HG03460 (cell line): ENCODE data around the gene GSDMA.

Experiments
- ATAC-seq: cut with Tn5 transposase; IDR thresholded peaks from one replicate; pipeline ENCODE4 v1.9.1; 2021; ENCODE audit not compliant: unreplicated experiment

Gene GSDMA, protein sequence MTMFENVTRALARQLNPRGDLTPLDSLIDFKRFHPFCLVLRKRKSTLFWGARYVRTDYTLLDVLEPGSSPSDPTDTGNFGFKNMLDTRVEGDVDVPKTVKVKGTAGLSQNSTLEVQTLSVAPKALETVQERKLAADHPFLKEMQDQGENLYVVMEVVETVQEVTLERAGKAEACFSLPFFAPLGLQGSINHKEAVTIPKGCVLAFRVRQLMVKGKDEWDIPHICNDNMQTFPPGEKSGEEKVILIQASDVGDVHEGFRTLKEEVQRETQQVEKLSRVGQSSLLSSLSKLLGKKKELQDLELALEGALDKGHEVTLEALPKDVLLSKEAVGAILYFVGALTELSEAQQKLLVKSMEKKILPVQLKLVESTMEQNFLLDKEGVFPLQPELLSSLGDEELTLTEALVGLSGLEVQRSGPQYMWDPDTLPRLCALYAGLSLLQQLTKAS

DNA sequence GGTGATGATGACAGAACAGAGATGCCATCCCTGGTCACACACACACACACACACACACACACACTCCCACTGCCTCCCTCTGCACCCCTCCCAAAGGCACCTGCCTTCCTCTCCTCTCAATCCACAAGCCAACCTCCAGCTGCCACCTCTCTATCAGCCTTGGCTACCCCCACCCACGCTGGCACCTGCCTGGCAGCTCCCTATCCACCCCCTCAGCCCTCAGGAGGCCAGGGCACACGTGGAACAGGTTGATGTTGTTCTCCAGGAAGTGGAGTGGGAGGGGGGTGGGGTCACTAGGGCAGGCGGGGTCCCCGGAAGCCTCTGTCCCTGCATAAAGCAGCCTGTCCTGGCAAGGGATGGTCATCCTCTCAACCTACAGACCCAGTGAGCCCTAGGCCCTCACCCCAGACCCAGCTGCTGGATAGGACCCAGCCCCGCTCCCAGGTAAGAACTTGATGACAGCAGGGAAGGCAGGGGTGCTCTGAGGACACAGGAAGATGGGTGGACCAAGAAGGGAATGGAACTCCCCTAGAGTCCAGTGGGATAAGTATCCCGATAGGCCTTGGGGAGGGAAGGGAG is at the start of gene GSDMA:
TSS of gene GSDMA (plus strand) at position 363 of the 579 bp plus-strand sequence. CDS start 2,684 bp downstream, outside the sequence.
- no peak for ATAC-seq

DNA sequence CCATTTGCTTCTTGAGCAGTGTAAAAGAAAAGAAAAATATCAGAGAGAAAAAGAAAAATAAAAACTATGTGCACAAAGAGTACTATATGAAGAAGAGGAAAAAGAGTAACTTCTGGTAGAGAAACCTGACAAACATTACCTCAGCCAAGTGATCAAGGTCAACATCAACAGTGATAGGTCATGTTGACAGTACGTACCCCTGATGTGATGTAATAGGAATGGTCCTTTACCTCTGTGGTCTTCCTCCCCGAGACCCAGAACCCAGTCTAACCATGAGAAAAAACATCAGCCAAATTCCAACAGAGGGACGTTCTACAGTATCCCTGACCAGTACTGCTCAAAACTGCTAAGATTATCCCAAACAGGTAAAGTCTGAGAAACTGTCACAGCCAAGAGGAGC is 48.8 kb upstream of the GSDMA start:
- ATAC-seq, result no peak

DNA sequence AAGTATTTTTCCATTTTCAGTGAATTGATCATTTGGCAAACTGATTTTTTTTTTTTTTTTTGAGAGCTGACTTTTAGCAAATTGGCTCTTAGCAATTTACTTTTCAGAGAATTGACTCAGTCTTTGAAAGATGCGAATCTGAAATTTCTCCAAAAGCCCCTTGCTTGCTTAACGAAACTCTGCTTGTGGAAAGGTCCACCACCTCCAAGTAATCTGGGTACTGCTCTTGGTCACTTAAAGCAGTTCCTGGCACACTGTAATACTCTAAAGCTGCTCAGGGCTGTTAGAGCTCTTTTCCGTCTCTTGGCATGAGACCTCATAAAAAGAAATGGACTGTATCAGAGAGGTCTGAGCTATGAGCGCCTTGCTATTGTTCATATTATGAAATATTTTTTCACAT is 47.2 kb upstream of the GSDMA start:
- no peak for ATAC-seq

DNA sequence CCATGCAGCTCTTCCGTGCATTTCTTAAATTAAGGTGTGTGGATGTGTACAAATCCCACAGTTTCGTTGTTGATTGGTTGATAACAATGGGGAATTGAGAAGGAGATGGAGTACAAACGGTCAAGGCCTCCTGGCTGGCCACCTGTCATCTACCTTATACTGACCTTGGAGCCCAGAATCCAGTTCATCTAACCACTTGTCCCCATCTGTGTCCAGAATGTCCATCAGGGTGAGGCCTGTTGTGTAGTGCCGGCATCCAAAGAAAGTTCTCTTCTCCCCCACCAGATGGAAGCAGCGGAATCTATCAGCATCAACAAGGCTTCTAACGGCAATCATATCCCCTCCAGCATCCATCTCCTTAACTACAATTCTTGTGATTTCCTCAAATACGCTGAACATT is 45.9 kb upstream of the GSDMA start:
- no peak for ATAC-seq

DNA sequence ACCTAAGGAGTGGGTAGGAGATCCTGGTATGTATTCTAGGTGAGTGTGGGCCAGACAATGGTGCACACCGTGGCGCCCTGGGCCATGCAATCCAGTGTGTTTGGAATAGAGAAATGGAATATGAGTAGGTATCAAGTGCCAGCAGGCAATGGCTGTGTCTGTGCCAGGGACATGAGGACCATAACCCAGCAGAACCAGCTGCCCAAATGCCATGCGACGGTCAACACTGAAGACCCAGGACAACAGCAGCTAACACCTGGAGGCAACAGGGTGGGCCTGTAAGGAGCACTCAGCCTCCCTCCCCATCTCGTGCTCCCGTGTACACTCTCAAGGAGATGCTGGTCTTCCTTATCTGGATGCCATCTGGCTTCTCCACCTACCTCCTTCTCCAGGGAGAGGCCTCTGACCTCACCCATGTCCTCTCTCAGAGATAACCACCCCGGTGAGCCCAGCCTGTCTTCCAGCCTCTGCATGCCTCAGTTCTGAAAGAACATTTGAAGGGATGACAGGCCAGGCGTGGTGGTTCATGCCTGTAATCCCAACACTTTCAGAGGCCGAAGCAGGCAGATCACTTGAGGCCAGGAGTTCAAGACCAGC is 43.6 kb upstream of the GSDMA start:
- ATAC-seq, result no peak

DNA sequence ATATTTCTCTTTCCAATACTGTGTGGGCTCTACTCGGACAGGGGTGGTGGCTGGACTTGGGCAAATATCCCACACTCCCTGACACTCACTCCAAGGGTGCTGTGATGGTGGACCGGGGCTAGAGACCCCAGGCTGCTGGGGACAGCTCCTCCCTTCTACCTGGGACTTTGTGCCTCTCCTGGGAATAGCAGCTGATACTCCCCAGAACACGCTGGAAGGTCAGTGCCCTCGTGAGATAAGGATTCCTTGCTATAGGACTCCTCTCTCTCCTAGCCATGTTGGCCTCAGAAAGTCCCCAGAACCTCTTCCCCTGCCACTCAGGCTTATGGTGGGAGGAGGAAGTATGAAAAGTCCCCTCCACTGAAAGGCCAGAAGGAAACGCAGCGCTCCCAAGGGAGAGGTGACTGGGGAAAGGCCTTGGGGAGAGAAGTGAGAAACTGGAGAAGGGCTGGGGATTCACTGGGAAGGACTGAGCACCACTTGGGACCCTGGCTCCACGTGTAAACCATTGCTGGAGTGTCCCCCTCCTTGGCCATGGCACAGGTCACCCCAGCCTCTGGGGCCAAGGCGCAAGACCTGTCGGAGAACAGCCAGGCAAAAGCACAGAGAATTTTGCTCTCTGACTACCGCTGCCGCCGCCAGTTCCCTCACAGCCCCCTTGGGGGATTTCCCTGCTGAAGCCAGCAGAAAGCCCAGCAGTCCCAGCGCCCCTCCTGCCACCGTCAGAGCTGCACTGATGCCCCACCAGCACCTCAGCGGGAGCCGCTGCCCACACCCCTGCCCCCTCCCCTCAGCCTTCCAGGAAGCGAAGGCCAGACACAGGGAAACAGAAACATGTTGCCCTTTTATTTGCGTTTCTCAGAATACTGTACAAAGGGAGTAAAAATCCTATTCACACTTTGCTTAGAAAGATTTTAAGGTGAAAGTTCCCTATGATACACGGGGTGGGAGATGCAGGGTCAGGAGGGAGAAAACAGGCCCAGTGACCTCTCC is 42.3 kb upstream of the GSDMA start:
- ATAC-seq, result no peak

DNA sequence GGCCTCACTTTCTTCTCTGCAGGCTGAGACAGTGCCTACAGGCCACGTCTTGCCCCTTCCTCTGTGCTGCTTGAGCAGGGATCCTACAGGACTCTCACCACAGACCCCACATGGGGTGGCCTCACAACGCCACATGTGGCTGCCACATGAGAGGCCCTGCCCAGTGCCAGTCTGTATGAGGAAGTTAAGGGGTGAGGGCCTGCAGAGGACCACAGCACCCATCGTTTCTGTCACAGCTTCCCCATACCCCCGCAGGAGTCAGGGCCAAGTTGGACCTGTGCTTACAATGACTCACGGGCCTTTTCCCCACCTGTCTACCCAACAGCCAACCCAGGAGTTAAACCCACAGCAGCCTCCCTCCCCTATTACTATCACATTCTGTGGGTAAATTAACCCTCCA is 41.5 kb upstream of the GSDMA start:
- no peak for ATAC-seq

DNA sequence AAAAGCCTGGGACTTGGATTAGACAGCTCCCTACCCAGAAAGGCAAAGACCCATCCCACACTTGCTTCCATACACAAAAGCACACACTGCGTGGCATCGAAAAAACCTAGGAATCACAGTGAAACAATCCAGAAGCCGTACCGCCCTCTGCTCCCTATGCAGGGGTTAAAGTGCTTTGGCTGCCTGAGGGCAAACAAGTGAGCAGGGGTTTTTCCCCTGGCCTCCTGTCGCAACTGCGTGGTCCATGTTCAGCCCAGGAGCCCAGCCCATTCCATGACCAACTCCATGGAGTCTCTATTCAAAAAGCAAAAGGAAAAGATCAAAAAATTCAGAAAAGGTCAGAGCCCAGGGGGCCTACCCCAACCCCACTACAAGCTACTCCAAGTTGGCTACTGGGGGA is 40.8 kb upstream of the GSDMA start:
- no peak for ATAC-seq

DNA sequence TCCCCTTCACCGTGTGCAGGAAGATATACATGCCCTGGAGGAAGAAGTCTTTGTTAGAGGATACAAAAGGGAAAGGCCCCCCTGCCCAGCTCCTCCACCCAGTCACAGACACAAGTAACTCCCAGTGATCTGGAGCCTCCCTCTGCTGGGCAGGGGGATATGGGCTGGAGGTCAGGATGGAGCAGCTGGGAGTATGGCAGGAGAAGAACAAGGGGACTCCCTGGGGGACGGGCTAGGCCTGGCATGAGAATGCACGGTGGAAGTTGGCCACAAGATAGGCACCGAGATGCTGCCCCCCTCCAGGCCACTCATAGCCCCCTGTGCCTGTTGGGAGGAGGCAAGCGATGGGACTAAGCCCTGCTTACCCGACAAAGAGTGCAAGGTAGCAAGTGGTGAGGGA is 39.6 kb upstream of the GSDMA start:
- ATAC-seq, result no peak

DNA sequence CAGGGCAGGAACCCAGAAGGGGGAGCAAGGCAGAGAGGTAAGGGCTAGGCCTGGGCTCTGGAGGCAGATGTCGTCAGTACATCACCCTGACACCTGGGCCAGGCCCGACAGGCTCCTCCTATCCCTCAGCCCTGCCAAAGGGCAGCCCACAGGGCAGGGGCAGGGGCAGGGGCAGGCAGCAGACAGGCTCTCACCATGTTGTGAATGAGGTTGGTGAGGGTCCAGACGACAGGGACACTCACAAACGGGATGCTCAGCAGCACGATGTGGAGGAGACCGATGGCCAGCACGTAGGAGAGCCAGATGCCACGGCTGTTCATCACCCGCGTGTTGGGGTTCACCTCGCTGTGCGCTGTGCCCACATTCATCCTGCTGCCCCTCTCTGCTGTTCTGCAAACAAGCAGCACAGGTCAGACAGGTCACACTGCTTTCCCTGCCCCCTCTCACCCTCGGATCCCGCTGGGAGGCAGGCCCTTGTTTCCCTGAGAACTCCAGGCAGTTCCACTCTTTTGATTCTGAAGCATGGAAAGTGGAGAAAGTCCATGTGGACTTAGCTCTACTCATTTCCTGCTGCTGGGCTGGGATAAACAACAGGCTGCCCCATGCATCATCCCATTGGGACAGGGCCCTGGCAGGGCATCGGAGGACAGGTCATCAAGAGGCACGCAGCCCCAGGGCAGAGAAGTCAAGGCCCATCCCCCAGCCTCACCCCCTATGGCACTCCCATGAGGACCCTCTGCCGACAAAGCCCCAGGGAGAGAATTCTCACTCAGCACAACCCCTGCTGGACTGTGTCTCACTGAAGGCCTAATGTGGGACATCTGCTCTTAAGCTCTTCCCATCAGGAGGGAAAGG is 38.7 kb upstream of the GSDMA start:
- no peak for ATAC-seq

DNA sequence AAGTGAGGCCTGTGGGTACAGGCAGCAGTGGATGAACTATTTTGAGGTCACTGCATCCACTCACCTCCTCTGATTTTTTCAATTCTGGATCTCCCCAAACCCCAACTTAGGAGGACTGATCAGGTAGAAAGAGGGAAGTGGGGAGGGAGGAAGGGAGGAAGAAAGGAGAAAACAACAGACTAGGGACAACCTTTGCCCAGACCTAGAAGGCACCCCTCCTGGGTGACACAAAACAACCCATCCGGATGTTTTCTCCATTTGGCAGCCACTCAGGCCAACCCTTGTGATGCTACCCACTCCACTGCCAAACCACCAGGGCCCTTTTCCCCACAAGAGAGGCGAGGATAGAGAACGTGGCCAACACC is 38.1 kb upstream of the GSDMA start:
- ATAC-seq, result no peak

DNA sequence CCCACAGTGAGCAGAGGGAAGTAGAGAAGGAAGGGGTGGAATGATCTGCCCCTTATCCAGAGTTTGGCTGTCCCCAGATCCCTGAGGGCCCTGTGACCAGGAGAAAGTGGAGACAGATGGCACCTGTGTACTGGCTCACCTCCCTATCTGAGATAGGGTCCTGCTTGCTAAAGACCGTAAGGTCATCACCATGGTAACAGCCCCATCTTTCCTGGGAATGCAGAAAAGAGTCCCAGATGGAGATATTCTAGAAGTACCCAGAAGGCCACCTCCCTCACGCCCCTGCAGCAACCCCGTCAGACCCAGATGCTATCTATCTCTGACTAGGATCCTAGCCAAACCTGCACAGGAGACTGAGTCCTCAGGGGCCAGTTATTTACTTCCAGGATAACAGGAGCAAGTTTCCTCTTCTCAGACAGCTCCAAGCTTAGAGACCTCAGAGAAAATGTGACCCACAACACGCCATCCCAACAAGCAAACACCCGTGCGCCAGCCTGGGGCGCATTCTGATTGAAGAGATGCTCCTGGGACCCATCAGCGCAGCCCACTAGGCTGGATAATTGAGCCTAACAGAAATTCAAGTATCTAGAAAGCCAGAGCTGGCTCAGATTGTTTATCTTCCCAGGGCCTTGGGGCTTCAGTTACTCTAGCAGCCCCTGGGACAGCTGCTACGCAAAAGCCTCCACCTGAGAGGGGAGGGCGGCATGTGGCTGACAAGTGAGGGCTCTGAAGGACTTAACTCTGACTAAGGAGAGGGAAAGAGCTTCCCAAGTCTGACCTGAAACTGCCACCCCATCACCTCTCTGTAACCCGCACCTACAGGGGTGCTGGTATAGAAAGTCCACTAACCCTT is 37.3 kb upstream of the GSDMA start:
- ATAC-seq, result no peak

DNA sequence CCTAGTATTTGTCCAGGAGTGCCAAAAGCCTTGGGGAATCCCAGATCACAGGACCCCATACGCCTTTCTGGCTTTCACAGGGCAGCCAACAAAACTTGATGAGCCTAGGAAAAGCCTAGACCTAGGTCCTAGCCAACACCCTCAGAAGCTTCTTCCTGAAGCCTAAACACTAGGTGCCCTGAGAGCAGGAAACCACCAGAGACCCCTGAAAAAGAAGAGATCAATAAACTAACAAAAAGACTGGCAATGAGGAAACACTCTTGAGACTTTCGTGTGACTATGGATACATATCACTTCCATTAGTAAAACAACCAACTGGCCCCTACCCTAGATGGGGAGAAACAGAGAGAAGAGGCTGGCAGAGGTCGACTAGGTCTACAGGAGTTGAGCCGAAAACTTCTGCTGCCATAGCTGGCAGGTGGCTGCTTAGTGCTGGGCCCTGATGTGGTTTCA is 36.6 kb upstream of the GSDMA start:
- ATAC-seq, result no peak

DNA sequence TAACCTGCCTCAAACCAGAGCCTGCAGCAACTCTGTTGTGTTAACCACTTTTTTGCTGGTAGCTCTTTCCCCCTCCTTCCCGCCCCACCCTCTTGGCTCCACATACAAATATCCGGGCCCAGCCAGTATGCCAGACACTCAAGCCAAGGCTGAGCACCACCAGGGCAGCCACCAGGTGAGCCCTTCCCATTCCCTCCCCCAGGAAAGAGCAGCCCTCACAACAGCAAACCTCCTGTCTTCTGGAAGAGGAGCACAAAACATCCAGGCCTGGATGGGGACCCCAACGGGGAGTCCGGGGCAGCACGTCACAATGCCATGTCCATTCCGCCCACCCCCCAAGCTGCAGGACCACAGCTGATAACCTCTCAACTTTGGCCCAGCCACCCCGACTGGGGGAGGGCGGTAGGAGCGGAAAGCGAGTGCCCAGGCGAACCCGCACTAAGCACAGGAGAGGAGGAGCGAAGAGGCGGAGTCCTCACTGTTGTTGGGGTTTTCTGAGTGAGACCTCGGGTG is 36.2 kb upstream of the GSDMA start:
- peak; percentile 28 for ATAC-seq

DNA sequence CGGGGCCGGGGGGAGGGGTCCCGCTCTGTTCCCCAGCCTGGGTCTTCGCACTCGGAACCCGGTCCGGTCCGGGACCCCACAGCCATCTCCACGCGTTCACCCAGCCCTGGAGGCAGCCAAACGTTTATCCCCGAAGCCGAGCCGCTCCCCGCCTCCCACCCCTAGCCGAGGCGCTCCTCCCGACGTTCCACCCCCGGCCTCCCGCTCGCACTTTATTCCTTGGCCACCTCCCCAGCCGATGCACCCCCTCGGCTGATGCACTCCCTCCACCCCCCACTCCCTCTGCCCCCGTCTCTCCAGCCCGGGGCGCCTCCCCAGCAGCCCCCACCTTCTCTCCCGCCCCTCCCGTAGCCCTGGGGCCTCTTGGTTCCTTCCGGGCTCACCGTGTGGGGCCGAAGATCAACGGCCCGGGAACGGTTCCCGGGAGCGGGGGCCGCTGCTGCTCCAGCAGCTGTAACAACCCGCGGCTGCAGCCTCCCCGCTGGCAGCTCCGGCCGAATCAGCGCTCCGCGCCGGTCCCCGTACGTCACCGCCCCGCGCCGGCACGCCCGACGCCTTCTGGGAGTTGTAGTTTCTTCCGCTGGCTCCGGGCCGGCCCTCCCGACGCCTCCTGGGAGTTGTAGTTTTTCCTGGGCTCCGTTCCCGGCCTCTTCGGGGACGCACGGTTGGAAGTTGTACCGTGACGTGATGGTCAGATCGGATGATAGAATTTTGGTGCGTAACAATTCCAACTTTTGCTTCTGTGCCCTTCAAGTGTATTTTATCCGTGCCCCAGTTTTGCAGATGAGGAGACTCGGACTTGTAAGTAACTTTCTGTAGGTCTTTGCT is 35.5 kb upstream of the GSDMA start, which contains the start of the genes LRRC3C and ORMDL3:
TSS of gene LRRC3C (plus strand) at position 632 of the 828 bp plus-strand sequence. CDS start 13,792 bp downstream, outside the sequence.
TSS of gene ORMDL3 (minus strand) at position 501 of the 828 bp plus-strand sequence. CDS start 3,398 bp downstream, outside the sequence.
- peak; percentile 71 for ATAC-seq

DNA sequence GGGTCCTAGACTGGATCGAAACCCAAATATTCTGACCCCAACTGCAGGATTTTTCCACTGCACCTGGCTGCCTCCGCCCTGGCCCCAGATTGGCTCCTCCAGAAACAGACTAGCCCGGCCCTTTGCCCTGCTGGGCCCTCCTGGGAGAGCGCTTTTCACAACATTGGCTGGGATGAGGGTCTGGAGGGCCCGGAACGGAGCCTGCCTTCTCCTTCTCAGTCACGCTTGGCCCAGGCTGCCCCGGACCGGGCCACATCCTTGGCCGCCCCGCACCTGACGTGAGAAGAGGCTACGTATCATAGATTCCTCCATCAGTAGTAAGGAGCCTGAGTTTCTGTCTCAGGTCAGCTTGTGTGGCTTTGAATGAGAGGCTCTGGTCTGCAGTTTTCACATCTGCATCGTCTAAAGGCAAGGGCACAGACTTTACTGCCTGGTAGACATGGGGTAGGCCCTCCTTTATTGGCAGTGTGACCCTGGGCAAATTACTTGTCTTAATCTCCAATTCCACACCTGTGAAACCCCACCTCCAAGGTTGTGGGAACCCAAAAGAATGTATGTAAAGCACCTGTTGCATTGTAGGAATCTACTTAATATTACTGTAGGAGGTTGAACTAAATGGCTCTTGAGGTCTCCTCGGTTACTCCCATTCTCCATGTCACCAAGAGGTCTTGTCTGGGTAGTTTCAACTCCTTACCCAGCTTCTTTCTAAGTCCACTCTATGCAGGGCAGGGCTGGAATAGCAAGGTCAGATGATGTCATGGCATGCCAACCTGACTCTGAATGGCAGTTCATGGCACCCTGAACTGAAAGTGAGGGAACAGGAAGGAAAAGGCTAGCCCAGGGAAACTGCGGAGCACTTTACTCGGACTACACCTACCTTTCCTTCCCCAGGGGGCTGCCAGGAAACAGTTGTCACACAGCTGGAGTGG is 34.6 kb upstream of the GSDMA start:
- ATAC-seq, result peak; percentile 5
